HG03103 (cell line): ENCODE measurements around the gene SH3BGRL2.
"Not testable (repeated sequence)": the region's sequence is repeated elsewhere in the genome, so short reads cannot be mapped to it uniquely, and the experiment has no call there.

ENCODE experiments used
- ATAC-seq: cut with Tn5 transposase; IDR thresholded peaks from one replicate; pipeline ENCODE4 v1.9.1; 2021; ENCODE audit warnings: low read depth; ENCODE audit not compliant: unreplicated experiment

The SH3BGRL2 gene

DNA sequence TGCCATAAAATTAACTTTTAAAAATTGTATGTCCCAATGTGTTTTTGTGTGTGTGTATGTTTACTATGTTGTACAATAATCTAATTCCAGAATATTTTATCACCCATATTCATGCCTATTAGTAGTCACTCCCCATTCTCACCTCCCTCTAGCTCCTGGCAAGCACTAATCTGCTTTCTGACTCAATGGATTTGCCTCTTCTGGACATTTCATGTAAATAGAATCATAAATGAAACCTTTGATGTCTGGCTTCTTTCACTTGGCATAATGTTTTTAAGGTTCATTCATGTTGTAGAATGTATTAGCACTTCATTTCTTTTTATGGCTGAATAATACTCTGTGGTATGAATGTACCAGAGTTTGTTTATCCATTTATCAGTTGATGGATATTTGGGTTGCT is 15.4 kb downstream of the SH3BGRL2 start:
- ATAC-seq, result no peak

DNA sequence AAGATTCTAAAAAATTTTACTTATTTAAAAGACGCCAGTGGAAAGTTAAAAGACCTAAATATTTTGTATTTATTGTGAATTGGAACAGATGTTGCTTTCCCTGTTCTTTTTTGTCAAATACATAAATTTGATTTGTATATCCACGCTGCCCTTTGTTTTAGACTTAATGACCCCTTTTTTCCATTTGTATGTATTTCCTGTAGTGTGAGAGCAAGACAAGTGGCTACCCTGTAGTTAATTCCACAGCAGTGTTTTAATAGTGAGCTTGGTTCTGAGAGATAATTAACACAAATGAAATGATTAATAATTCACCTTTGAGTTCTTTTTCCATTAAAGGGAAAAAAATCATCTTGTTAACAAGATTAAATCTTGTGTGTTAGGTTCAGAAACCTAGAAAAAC is 16.6 kb downstream of the SH3BGRL2 start:
- no peak for ATAC-seq

DNA sequence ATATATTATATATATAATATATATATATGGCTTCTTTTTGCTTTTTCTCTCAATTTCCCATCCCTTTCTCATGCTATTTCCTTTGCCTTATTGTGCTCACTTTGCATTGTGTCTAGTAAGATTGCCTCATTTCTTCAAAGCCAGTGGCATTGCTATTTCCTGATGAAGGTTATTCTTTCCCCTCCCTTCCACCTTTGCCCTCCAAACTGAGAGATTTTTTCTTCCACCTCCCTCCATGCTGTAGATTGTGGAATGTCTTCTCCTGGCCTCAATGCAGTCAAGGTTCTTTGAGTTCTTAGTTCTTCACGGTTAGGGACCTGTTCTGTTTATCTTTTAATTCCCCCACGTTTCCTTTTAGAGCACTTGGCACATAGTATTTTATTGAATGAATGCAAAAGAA is 17.2 kb downstream of the SH3BGRL2 start:
- no peak for ATAC-seq

DNA sequence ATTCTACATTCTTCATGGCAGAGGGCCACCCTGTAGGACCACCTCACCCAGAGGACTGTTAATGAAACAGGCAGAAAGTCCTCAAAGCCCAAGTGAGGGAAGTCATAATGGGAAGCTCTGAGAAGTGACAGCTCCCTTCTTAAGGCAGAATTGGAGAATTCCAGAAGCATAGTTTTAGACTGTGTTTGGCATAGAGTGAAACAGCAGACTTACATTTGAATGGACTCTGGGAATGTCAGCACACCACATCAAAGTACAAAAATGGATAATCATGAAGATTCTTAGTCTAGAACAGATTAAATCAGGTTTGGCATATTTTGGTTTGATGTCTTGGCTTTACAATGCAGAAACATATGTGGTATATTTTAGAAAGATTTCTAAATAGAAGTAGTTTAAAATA is 17.9 kb downstream of the SH3BGRL2 start:
- ATAC-seq, result no peak

DNA sequence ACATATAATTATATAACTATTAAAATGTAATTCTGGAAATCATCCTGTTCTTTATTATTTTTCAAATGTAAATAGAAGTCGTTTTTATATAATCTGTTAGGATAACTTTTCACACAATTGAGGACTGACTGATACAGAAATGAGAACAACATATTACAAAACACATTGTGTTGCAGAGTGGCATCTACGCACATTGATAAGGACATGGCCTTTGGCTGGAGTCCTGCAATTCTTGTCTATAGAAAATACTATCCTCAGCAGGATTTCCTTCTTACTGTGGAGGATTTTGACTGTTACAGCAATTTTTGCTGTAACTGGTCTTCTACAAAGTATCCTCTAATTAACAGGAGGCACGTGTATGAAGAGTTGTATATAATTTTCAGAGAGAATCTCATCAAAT is 19.8 kb downstream of the SH3BGRL2 start:
- ATAC-seq, result no peak

DNA sequence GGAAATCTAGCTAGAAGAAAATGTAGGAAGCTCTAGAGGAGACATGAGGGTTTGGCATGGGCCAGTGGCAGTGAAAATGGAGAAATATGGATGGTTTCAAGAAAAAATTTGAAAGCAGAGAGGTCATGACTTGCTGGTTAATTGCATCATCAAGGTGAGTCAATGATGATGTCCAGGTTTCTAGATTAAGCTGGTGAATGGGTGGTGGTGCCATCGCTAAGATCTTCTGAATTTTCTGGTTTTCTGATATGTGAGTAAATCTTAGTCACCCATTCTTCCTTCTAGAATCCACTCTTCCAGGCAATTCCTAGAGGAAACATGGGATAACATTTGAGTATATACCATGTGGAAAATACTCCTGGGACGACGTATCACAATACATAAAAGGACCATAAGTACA is 25.0 kb downstream of the SH3BGRL2 start:
- ATAC-seq, result no peak

DNA sequence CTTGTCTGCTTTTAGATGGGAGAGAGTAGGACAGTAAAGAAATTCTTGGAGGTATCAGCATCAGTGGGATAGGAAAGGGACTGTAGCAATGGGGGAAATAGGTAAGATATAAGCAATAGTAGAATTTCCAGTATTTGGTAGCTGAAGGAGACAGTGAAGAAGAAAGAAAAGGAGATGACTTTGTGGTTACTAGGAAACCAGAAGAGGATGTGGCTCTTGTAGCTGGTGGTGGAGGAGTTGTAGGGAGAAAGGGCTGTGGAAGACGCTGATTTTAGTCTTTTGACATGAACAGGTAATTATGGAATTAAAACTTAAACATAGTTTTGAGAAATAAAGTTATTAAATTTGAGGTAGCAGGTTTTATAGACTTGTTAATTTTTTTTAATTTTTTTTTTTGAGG is 26.1 kb downstream of the SH3BGRL2 start:
- no peak for ATAC-seq

DNA sequence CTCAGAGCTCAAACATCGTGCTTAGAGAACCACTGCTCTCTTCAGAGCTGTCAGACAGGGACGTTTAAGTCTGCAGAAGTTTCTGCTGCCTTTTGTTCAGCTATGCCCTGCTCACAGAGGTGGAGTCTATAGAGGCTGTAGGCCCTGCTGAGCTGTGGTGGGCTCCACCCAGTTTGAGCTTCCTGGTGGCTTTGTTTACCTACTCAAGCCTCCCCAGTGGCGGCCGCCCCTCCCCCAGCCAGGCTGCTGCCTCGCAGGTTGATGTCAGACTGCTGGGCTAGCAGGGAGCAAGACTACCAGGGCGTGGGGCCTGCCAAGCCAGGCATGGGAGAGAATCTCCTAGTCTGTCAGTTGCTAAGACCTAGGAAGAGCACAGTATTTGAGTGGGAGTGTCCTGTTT is 32.5 kb downstream of the SH3BGRL2 start:
- ATAC-seq, result not testable (repeated sequence)

DNA sequence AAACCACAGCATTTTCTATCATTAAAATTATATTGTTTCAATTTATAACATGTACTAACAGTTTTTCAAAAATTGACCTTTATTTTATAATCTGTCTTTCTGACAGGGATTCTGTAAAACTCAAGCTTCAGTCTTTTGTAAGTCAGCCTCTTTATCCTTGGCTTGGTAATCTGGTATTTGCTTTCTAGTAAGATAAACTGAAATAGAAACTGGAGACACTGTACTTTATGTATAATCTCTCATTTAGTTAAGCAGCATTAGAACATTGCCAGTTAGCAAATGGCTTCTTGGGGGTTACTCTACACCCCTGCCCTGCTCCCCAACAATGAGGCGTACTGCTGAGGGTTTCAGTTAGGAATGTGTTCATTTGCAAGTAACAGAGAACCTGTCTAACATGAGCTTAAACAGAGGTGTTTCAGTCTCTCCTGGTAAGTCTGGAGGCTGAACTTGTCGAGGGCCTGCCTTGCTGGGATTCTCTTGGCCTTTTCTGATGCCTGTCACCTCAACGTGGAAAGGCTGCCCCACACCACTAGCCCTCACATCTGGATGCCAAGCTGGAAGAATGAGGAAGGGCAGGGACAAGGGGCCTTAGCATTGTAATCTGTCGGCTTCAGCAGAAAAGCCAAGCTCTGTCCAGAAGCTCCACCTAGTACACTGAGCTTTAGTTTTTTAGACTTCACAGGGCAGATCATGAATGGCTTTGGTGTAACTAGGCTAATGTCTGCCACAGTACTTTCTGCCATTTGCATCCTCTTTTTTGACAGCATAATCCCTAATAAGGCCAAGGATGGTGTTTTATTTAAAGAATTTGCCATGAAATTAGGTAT is 34.8 kb downstream of the SH3BGRL2 start:
- no peak for ATAC-seq

DNA sequence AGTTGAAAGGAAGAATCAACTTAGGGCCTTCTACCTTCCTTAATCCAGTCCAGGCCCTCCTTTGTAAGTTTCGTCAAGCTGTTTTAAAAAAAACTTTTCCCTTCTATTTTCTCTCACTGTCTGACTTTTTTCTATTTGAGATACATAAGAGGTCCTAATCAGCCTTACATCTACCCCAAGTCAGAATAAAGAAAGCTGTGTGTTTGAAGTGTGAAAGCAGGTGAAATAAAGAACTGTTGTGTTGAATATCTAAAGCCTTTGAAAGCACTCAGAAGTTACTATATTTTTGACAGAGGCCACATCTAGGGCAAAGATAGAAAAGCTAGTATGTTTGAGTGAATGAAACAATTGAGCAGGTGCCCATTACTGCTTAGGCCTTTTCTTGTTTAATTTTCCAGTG is 35.5 kb downstream of the SH3BGRL2 start:
- no peak for ATAC-seq

DNA sequence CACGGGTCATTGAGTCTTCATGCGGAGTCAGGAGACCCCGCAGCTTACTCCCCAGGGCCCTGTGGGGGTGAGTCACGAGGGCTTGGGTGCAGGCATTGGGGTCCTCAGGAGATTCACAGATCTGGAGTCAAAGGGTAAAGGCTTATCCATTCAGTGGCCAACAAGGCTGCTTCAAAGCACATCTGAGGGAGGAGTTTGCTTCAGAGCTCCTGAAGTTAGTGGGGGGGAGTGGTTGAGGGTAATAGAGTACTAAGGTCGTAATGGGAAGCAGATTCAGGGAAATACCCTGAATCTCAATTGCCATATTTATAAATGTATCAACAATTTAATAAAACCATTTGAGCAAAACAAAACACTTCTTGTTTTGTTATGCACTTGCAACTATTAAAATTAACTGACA is 37.3 kb downstream of the SH3BGRL2 start:
- ATAC-seq, result no peak

DNA sequence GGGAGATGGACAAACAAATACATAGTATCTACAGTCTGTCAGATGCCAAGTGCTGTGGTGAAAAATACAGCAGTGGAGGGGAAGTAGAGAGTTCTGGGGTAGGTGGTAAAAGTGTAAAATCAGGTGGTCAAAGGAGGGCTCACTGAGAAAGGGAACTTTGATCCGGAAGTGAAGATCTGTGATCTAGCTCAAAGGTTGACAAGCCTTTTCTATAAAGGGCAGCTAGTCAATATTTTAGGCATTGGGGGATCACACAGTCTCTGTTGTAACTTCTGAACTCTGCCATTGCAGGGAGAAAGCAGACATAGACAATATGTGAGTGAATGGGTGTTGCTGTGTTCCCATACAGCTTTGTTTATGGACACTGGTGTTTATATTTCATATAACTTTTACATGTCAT is 38.6 kb downstream of the SH3BGRL2 start:
- no peak for ATAC-seq

DNA sequence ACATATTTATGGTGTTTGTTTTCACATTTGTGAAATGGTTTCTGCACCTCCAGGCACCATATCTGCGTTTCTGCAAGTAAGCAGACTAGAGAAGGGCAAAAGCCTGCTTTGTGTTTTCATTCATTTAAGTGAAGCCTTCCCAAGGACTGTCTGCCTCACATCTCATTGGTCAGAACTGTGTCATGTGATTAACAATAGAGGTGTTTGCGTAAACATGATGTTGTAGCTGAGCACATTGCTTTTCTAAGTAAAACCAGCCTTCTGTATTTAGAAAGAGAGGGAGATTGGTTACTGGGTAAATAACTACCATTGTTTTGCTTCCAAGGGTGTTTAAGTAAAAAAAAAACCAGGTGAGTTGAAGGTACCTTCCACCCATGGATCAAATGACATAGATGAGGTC is 39.7 kb downstream of the SH3BGRL2 start:
- no peak for ATAC-seq

DNA sequence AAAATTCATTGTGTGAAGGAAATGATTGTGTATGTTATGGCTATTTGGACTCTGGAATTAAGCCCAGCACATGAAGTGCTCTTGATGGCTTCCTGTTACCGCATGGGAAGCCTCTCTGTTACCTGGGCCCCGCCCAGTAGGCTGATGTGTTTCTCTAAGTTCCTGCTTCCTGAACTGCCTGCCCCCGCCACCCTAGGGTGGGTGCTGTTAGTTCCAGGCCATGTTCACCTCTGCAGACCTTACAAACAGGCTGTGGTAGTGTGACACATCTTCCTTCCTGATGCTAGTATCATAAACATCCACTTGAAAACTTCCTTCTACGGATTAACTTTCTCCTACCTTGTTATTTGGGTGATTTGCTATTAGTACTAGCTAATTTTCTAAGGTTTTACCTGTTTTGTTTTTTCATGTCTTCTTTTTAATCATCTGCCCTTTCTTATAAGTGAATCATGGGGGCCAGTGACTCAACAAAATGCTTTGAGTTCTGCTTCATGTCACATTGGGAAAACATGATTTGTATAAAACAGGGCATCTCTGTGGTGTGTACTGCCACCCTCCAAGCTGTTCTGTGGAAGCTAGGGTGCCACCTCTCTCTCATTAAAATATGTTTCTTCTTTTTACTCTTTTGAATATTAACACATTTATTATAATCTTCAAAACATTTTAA is 40.6 kb downstream of the SH3BGRL2 start:
- ATAC-seq, result no peak

DNA sequence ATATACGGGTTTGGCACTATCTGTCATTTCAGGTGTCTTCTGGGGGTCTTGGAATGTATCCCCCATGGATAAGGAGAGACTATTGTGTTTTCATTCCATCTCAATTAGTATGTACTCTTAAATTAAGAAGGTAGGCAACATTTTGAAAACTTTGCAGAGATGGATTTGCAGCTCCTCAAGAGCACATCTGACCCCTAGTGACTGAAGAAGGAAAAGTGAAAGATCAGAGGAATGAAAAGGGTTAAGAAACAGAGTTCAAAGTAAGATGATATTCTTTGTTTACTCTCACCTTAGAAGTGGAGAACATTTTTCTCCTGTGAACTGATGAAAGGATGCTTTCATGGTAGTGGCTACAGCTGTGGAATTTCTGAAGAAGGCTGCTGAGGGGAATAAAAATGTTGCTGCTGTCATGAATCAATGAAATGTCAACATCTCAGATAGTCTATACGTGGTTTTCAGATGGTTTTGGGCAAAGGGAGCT is 41.5 kb downstream of the SH3BGRL2 start:
- no peak for ATAC-seq

DNA sequence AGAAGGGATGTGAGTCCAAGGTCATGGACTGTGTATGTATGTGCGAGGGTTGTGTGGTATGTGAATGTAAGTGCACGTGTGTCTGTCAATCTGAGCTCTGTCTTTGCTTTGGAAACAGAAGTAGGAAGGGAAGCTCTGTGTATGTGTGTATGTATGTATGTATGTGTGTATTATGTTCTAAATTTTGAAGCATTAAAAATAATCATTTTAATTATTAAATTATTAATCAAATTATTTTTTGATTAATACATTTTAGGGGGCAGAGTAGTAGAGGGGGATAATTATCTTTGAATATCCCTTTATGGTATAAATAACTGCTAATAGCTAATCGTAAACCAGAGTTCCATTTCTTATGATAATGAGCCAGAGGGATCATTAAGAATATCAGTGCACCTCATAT is 42.8 kb downstream of the SH3BGRL2 start:
- no peak for ATAC-seq

DNA sequence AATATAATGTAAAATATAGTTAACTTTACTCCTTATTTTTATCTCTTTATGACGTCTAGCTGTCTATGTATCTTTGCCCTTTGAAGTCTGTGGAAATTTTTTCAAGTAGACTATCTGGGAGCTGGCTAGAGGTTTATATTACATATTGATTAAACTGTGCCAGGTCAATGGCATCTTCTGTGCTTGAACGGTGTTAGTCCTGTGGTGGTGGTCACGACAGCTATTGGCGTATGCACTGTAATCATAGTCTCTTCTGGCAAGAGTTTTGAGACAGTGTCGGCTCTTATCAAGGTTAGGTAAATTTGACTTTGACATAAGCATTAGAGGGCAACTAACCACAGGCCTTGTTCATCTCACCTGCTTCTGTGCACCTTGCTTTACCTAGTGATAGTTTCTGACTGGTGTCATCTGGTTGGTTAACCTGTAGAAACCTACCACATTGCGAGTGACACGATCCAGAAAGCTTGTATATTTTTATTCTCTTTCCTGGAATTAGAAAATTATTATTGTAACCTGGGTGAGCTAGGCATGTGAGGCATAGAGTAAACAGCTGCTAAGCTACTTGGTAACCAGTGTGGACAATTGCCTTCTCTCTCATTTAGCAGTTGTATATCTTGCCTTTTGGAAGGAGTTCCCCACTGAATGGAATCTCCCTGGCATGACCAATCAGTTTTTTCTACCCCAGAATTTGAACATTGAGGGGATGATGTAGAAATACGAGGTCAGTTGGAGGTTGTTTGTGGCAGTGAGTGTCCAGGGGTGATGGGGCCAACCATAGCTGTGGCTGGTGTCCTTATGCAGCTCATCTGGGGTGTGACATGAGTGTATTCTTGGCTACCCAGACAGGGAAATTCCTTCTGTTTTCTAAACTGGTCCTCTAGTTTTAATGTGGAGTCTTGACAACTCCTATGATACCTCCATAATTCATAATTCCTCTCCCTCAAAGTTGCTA is 45.9 kb downstream of the SH3BGRL2 start:
- ATAC-seq, result no peak

DNA sequence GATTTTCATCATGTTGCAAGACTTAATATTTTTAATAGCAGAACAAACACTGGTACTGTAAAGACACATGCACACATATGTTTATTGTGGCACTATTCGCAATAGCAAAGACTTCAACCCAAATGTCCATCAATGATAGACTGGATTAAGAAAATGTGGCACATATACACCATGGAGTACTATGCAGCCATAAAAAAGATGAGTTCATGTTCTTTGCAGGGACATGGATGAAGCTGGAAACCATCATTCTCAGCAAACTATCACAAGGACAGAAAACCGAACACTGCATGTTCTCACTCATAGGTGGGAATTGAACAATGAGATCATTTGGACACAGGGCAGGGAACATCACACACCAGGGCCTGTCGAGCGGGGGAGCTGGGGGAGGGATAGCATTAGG is 51.6 kb downstream of the SH3BGRL2 start:
- ATAC-seq, result not testable (repeated sequence)

DNA sequence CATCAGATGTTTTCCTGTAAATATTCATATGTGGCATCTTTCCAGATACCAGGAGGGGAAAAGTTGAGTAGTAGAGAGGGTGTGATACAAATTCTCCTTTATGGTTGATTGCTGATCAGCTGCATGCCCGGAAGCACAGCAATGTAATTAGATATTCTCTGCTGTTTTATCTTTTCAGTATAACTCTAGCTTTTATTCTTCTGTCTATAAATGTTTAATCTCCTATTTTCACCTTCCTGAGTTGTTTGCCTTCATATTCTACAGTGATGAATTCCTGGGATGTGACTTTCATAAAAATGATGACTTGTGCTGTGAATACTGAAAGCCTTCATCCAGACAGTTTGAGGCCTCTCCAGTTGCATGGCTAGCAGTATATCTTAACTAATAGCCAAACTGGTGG is 53.7 kb downstream of the SH3BGRL2 start:
- no peak for ATAC-seq

DNA sequence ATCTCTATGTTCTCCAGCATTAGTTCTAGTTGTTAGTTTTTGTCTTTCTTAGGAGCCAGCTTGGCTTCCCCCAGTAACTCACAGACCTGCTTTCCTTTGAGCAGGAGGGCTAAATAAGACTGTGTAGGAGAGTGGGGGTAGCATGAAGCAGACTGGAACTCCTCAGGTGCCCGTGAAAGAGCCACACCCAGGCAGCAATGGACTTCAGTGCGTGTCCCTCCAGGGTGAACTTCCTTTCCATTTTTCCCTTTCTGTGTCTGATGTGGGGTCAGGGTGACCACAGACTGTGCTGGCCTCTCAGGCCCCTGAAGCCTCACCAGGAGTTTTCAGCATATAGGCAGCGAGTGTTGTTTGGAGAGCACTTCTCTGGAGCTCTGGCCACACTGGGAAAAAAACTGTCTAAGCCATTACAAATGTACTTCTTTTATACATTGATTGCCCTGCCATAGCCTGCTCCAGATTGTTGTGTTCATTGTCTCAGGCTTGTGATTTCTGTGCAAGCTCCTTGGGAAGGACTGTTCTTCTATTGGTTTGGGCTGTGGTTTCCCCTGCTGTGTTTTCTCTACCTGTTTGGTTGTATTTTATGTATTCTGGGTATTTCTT is 55.7 kb downstream of the SH3BGRL2 start:
- no peak for ATAC-seq

DNA sequence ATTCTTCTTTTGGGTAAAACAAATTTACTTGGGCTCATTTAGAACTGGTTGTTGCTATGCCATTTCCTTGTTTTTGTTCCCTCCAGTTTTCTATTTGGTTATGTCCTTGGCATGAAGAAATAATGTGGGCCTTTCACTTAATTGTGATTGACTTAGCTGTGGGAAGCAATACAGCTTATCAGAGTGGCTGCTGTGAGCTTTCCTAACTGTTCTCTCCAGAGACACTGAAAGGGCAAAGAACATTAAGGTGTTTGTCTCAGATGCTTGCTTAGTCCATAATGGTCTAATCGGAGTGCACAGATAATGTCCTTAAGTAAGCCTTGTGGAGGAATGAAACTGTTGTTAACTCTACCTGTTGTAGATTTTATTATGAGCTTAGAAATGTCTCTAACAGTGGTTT is 56.6 kb downstream of the SH3BGRL2 start:
- no peak for ATAC-seq
